ENCODE measurements around the gene CDRT15L2.
"Not testable (repeated sequence)": the region's sequence is repeated elsewhere in the genome, so short reads cannot be mapped to it uniquely, and the experiment has no call there.

Gene CDRT15L2

GRCh38 chr17:20575071-20575470 is 4.5 kb upstream of the CDRT15L2 start:
- not testable (repeated sequence) for DNase-seq (ENCODE audit: low spot score)

GRCh38 chr17:20583891-20584577 is 4.5 kb downstream of the CDRT15L2 start:
- not testable (repeated sequence) for DNase-seq (ENCODE audit: low spot score)

GRCh38 chr17:20588744-20589453 is 9.4 kb downstream of the CDRT15L2 start:
- DNase-seq (ENCODE audit: low spot score), result not testable (repeated sequence)

GRCh38 chr17:20589454-20589810 is 9.9 kb downstream of the CDRT15L2 start:
- not testable (repeated sequence) for DNase-seq (ENCODE audit: low spot score)

- DNase-seq (ENCODE audit: low spot score), result not testable (repeated sequence)
Measured at GRCh38 chr17:20591040-20591439, 11.5 kb downstream of the CDRT15L2 start.

- DNase-seq (ENCODE audit: low spot score), result not testable (repeated sequence)
Measured at GRCh38 chr17:20605568-20605967, 26.0 kb downstream of the CDRT15L2 start.

- DNase-seq (ENCODE audit: low spot score), result not testable (repeated sequence)
Measured at GRCh38 chr17:20609490-20609889, 30.0 kb downstream of the CDRT15L2 start.

- DNase-seq (ENCODE audit: low spot score), result no peak
Measured at GRCh38 chr17:20611309-20611708, 31.8 kb downstream of the CDRT15L2 start.

- DNase-seq (ENCODE audit: low spot score), result no peak
Measured at GRCh38 chr17:20612635-20613034, 33.1 kb downstream of the CDRT15L2 start.

GRCh38 chr17:20613248-20613647 is 33.7 kb downstream of the CDRT15L2 start:
- DNase-seq (ENCODE audit: low spot score), result no peak

GRCh38 chr17:20613905-20614304 is 34.4 kb downstream of the CDRT15L2 start:
- no peak for DNase-seq (ENCODE audit: low spot score)

- not testable (repeated sequence) for DNase-seq (ENCODE audit: low spot score)
Measured at GRCh38 chr17:20615461-20615860, 35.9 kb downstream of the CDRT15L2 start.
